GM18951 (cell line): ENCODE measurements around the gene TMX3.

Source experiments
- POLR2A ChIP-seq: IDR thresholded peaks from 4 replicates; pipeline ENCODE4 v1.6.1; 2011; ENCODE audit warnings: mild to moderate bottlenecking; ENCODE audit not compliant: insufficient read length, insufficient read depth; ENCODE audit errors: extremely low read depth
- in situ Hi-C: fragments of 300-500 bp; cut with MboI; formaldehyde crosslinking; loops from one replicate; pipeline ENCODE4 v1.12.0; 2022; ENCODE audit warnings: low sequenced_read_pairs, mixed read lengths, inconsistent platforms; ENCODE audit not compliant: unreplicated experiment

Gene TMX3

DNA sequence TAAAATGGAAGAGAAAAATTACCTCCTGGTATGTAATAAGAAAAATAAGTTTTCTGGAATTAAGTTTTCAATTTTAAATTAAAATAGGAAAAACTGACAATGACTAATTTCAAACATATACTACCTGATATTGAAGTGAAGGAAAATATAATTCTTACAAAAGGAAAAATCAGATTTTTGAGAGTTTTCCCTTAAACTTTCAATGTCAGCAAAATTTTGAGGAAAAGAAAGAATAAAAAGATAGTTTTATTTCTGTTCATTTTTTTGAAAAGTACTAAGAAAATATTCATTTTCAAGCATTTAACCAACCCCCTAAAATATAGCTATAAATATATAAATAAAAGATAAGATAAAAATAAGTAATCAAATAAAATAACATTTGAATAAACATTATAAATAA, 87.1 kb downstream of the TMX3 start:
- in situ Hi-C loops = no loop called here
- no peak for TF ChIP-seq POLR2A
